GM19324 (cell line): Measurements from ENCODE around the gene PATJ.

ENCODE experiments used
- ATAC-seq: cut with Tn5 transposase; IDR thresholded peaks from one replicate; pipeline ENCODE4 v1.9.1; 2021; ENCODE audit warnings: mild to moderate bottlenecking, moderate library complexity; ENCODE audit not compliant: unreplicated experiment, low FRiP score

The PATJ gene

GRCh38 chr1:62038594-62039284, 296.5 kb downstream of the PATJ start:
- no peak for ATAC-seq

GRCh38 chr1:62040450-62040849, 298.2 kb downstream of the PATJ start:
- no peak for ATAC-seq

- ATAC-seq, result no peak
Measured at GRCh38 chr1:62040973-62041372, 298.7 kb downstream of the PATJ start.

- no peak for ATAC-seq
Measured at GRCh38 chr1:62043154-62043553, 300.9 kb downstream of the PATJ start.

- ATAC-seq, result no peak
Measured at GRCh38 chr1:62045574-62045973, 303.3 kb downstream of the PATJ start.

- no peak for ATAC-seq
Measured at GRCh38 chr1:62046927-62047326, 304.6 kb downstream of the PATJ start.

- ATAC-seq, result no peak
Measured at GRCh38 chr1:62050165-62050564, 307.9 kb downstream of the PATJ start.

- no peak for ATAC-seq
Measured at GRCh38 chr1:62052946-62053345, 310.7 kb downstream of the PATJ start.

- ATAC-seq, result no peak
Measured at GRCh38 chr1:62054188-62054587, 311.9 kb downstream of the PATJ start.

GRCh38 chr1:62057230-62057629, 314.9 kb downstream of the PATJ start:
- no peak for ATAC-seq

- ATAC-seq, result no peak
Measured at GRCh38 chr1:62057641-62058290, 315.5 kb downstream of the PATJ start.

GRCh38 chr1:62058956-62059355, 316.7 kb downstream of the PATJ start:
- no peak for ATAC-seq

- ATAC-seq, result no peak
Measured at GRCh38 chr1:62062087-62062486, 319.8 kb downstream of the PATJ start.

GRCh38 chr1:62064829-62065407, 322.6 kb downstream of the PATJ start:
- no peak for ATAC-seq

- no peak for ATAC-seq
Measured at GRCh38 chr1:62066713-62067112, 324.4 kb downstream of the PATJ start.

- no peak for ATAC-seq
Measured at GRCh38 chr1:62068416-62068843, 326.1 kb downstream of the PATJ start.

- ATAC-seq, result no peak
Measured at GRCh38 chr1:62068978-62069377, 326.7 kb downstream of the PATJ start.

- ATAC-seq, result no peak
Measured at GRCh38 chr1:62070384-62071011, 328.2 kb downstream of the PATJ start.

GRCh38 chr1:62071695-62072094, 329.4 kb downstream of the PATJ start:
- no peak for ATAC-seq

GRCh38 chr1:62076286-62076685, 334.0 kb downstream of the PATJ start:
- no peak for ATAC-seq

- no peak for ATAC-seq
Measured at GRCh38 chr1:62077821-62078220, 335.5 kb downstream of the PATJ start.
